Pancreas (tissue), 10 donors: ENCODE measurements around the gene BTBD9. TPM values are rescaled to one million over a fixed set of nuclear protein-coding genes. Genes with fewer than 3 reads are reported as not detected.
A peak's percentile ranks its signal among the peaks of the same experiment; 100 is the strongest.
"Not testable (repeated sequence)": the region's sequence is repeated elsewhere in the genome, so short reads cannot be mapped to it uniquely, and the experiment has no call there.

Experiments
- ATAC-seq, 4 donors: fragments of 200-7000 bp; cut with Tn5 transposase; one replicate each; pipeline versions ENCODE4 v1.8.0 to v1.9.1; 2020; ENCODE audit warnings: mild to moderate bottlenecking in 4 of 4, moderate library complexity in 4 of 4
- DNase-seq, 6 donors: peaks; one replicate each; pipeline ENCODE4 v3.0.0-alpha.2; 2020
- FAIRE-seq: peaks from 2 replicates; lab custom pipeline; 2012; peaks lifted over from hg19 to GRCh38; lab: Jason Lieb, UNC
- H3K27ac ChIP-seq, 4 donors: fragments of 200-600 bp; sonication (generic); 1 replicate in 3 of 4; 2 replicates in 1 of 4; pipeline versions ENCODE4 v1.5.0 to v1.8.0; 2020
- H3K27me3 ChIP-seq, 4 donors: fragments of 200-600 bp; one replicate each; pipeline ENCODE4 v1.8.0; 2021
- H3K36me3 ChIP-seq, 3 donors: fragments of 200-600 bp; sonication (generic) in 1 of 3; one replicate each; pipeline versions ENCODE4 v1.5.0 to v1.8.0; 2020 to 2021
- H3K4me1 ChIP-seq, 3 donors: fragments of 200-600 bp; one replicate each; pipeline ENCODE4 v1.8.0; 2021
- H3K4me3 ChIP-seq, 4 donors: fragments of 200-600 bp; sonication (generic) in 2 of 4; one replicate each; pipeline versions ENCODE4 v1.5.0 to v1.8.0; 2020 to 2021
- H3K9me3 ChIP-seq, 4 donors: fragments of 200-600 bp; one replicate each; pipeline ENCODE4 v1.8.0; 2021
- whole genome bisulfite sequencing, 2 donors: extraction: QIAGEN DNeasy Blood & Tissue Kit; methylation state at CpG; one replicate each; pipeline ENCODE4 v1.1.7; 2013; 5-methylcytosine and 5-hydroxymethylcytosine counted together
- intact Hi-C, 3 donors: fragments of 100-400 bp; cut with DNase I; formaldehyde crosslinking; loops; one replicate each; pipeline versions ENCODE4 v1.11.1 to v1.14.2; 2022
- polyA plus RNA-seq, 2 donors: library from polyadenylated mRNA; stranded (reverse); fragments of 200-250 nt; gene quantifications; one replicate each; pipeline ENCODE4 v1.2.3, GENCODE V29; 2013
- total RNA-seq, 6 donors: library from RNA; stranded (reverse); fragmentation: NEBNext Ultra II Directional in 4 of 6; extraction: Animal tissue kit (Norgen Biotek cat#: 25700) in 4 of 6; gene quantifications; one replicate each; pipeline versions ENCODE4 v1.2.1 to v1.2.4, GENCODE V29; 2021 to 2023
- TF ChIP-seq, protein P1 (sequence below), 4 donors: fragments of 200-600 bp; sonication (generic) in 3 of 4; IDR thresholded peaks; one replicate each; pipeline versions ENCODE4 v1.5.0 to v1.8.0; 2021; ENCODE audit warnings: antibody characterized with exemption in 4 of 4
- donor health status: healthy with polysubstance abuse.
- donor health status: DM: no; HTN: no; CAD: no; lungs with moderate emphysema.
- donor health status: DM: no; HTN: no; CAD: no.
- donor health status: control.
- donor health status: control.
- donor health status: Bipolar disorder and iron deficiency.
- donor health status: DM: yes; HTN: yes; CAD: no.
- donor health status: DM: no; HTN: no; CAD: no.
- donor health status: DM: no; HTN: no; CAD: no.
- donor health status: DM: yes; HTN: yes; CAD: no.

Gene BTBD9
- total and polyA plus RNA-seq, 8 donors = 2.2 to 11.0 (median 7.1) TPM

DNA sequence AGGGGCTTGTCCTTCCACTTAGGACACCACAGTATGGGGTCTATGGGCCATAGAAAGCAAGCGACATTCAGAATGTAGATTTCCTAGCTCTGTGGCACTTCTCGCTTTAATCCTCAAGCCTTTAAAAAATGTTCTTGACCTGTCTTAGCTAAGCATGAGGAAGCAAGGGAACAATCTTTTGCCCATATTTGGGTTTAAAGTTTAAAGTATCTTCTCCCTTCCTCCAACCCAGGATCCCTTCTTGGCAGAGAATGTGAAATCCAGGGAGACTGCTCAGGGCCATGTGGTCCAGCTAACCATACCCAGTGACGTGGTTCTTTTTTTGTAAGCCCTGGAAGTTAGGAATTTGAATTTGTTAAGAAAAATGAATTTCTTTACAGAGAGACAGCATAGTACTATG lies 289.9 kb downstream of the BTBD9 start:
- Histone ChIP-seq H3K27me3 (no peaks in the 10 kb centered on the region), H3K36me3 (no peaks in the 10 kb centered on the region), H3K9me3 (no peaks in the 10 kb centered on the region), H3K27ac (no peak overlapping the region), H3K4me3 (no peak overlapping the region), H3K4me1 (no peaks in the 10 kb centered on the region)
- TF ChIP-seq, protein P1, sequence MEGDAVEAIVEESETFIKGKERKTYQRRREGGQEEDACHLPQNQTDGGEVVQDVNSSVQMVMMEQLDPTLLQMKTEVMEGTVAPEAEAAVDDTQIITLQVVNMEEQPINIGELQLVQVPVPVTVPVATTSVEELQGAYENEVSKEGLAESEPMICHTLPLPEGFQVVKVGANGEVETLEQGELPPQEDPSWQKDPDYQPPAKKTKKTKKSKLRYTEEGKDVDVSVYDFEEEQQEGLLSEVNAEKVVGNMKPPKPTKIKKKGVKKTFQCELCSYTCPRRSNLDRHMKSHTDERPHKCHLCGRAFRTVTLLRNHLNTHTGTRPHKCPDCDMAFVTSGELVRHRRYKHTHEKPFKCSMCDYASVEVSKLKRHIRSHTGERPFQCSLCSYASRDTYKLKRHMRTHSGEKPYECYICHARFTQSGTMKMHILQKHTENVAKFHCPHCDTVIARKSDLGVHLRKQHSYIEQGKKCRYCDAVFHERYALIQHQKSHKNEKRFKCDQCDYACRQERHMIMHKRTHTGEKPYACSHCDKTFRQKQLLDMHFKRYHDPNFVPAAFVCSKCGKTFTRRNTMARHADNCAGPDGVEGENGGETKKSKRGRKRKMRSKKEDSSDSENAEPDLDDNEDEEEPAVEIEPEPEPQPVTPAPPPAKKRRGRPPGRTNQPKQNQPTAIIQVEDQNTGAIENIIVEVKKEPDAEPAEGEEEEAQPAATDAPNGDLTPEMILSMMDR (IDR thresholded peaks at IDR 0.05) = no peak
- no peak for FAIRE-seq
- WGBS, 2 donors = 88 to 96% methylated on average over 3 of the region's 3 CpGs
- intact Hi-C loops = no loop called here
- no peak for ATAC-seq
- no peak for DNase-seq

- Histone ChIP-seq H3K36me3 (no peaks in the 10 kb centered on the region), H3K27ac (no peak overlapping the region), H3K27me3 (no peaks in the 10 kb centered on the region), H3K4me3 (no peak overlapping the region), H3K4me1 (no peaks in the 10 kb centered on the region), H3K9me3 (no peaks in the 10 kb centered on the region)
- TF ChIP-seq, protein P1 (IDR thresholded peaks at IDR 0.05) = no peak
- WGBS, 2 donors = 75 to 92% methylated on average over 2 of the region's 2 CpGs
- ATAC-seq (no peak), FAIRE-seq (no peak), DNase-seq (no peak)
- intact Hi-C loops = no loop called here
Measured at GRCh38 chr6:38349221-38349620, 290.5 kb downstream of the BTBD9 start.

DNA sequence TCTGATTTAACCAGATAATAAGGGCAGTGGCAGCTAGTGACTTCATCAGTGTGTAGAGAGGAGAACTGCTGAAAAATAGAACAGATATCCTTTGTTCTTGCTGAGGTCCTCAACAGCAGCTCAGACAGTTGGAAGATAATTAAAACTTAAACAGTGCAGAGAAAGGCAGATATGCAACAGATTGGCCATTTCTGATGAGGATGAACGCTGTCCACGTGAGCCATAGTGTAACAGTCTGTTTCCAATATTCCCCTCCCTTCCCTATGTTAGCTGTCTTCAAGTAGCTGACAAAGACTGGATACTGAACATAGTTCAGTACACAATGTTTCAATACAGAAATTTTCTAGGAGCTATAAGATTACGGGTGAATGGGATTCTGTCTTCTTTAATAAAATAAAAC lies 291.4 kb downstream of the BTBD9 start:
- Histone ChIP-seq H3K27me3 (no peaks in the 10 kb centered on the region), H3K4me3 (no peak overlapping the region), H3K27ac (no peak overlapping the region), H3K9me3 (no peaks in the 10 kb centered on the region), H3K36me3 (no peaks in the 10 kb centered on the region), H3K4me1 (no peaks in the 10 kb centered on the region)
- DNase-seq (no peak), FAIRE-seq (no peak), ATAC-seq (no peak)
- intact Hi-C loops = no loop called here
- WGBS, 2 donors = 84 to 95% methylated on average over 3 of the region's 3 CpGs
- TF ChIP-seq, protein P1 (IDR thresholded peaks at IDR 0.05) = no peak

- DNase-seq, H3K9me3 ChIP-seq, H3K36me3 ChIP-seq, ATAC-seq, FAIRE-seq, H3K27me3 ChIP-seq, H3K4me1 ChIP-seq, H3K4me3 ChIP-seq, intact Hi-C loops, H3K27ac ChIP-seq: not testable (repeated sequence)
- WGBS, 2 donors = 92% methylated on average over 8 of the region's 8 CpGs
Measured at GRCh38 chr6:38347829-38348228, 291.9 kb downstream of the BTBD9 start.

GRCh38 chr6:38346291-38347079 lies 293.2 kb downstream of the BTBD9 start:
- Histone ChIP-seq H3K4me3 (no peak overlapping the region), H3K9me3 (no peaks in the 10 kb centered on the region), H3K27ac (no peak overlapping the region), H3K27me3 (no peaks in the 10 kb centered on the region), H3K4me1 (no peaks in the 10 kb centered on the region), H3K36me3 (no peaks in the 10 kb centered on the region)
- DNase-seq = no peak
- ATAC-seq = peak in 1 of 4 donors; percentile 34
- 89 to 92% methylated on average over 5 of the region's 5 CpGs for whole genome bisulfite sequencing, 2 donors
- TF ChIP-seq, protein P1 (IDR thresholded peaks at IDR 0.05) = no peak
- no peak for FAIRE-seq
- intact Hi-C loops = no loop called here
